Retinal pigment epithelial cell (primary cell): Measurements from ENCODE around the gene ACTL7A.

Source experiments
- DNase-seq: peaks from one replicate; pipeline ENCODE4 v3.0.0-alpha.2; 2010; ENCODE audit warnings: low read depth
- H3K4me3 ChIP-seq: 2 replicates; pipeline ENCODE4 v1.5.1; 2011; ENCODE audit warnings: mild to moderate bottlenecking, low read length, control low read depth, moderate library complexity
- TF ChIP-seq, protein P1 (sequence below): conservative IDR thresholded peaks from 2 replicates; pipeline ENCODE4 v1.5.1; 2011; ENCODE audit warnings: low read depth, low read length, control low read depth, inconsistent platforms

The ACTL7A gene

DNA sequence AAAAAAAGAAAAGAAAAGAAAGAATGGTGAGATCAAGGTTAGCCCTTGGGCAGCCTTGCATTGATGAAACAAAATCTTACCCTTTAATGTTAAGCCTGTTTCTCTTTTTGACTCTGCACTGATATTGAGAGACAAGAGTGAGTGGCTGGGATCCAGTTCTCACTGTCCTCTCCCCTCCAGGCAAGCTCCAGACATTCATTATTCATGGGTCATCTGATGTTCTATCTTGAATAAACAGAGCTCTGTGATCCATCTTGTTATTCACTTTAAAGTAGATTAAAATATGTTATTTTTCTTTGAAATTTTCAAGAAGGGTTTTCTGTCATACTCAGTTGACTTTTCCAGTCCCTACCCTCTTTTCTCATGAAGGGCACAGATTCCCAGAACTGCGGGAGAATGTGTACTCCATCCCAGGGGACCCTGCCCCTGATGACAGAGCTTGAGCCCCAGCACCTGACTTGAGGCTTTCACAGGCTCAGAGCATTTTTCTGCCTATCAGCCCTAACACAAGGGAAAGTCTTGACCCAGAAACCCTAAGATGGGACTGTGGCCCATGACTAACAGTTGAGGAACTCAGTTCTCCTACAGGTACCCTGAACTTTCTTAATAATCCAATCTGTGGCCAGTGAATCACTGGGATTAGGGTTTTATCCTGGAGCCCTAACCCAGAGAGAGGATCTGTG lies 30.4 kb upstream of the ACTL7A start:
- DNase-seq = peak; percentile 83
- TF ChIP-seq, protein P1, sequence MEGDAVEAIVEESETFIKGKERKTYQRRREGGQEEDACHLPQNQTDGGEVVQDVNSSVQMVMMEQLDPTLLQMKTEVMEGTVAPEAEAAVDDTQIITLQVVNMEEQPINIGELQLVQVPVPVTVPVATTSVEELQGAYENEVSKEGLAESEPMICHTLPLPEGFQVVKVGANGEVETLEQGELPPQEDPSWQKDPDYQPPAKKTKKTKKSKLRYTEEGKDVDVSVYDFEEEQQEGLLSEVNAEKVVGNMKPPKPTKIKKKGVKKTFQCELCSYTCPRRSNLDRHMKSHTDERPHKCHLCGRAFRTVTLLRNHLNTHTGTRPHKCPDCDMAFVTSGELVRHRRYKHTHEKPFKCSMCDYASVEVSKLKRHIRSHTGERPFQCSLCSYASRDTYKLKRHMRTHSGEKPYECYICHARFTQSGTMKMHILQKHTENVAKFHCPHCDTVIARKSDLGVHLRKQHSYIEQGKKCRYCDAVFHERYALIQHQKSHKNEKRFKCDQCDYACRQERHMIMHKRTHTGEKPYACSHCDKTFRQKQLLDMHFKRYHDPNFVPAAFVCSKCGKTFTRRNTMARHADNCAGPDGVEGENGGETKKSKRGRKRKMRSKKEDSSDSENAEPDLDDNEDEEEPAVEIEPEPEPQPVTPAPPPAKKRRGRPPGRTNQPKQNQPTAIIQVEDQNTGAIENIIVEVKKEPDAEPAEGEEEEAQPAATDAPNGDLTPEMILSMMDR = no peak
- H3K4me3 ChIP-seq = no peak overlapping the region

DNA sequence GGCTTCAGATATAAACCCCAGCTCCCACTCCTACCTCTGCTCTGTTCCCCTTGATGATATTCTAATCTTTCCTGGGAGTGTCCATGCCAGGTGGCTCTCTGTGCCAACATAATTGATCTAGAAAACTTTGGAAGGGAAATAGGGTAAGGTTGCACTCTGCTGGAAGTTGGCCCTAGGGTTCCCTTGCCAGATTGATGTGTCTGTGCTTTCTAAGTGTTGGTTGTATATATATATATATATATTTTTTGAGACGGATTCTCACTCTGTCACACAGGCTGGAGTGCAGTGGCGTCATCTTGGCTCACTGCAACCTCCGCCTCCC lies 29.9 kb upstream of the ACTL7A start:
- TF ChIP-seq, protein P1 = no peak
- DNase-seq = no peak

DNA sequence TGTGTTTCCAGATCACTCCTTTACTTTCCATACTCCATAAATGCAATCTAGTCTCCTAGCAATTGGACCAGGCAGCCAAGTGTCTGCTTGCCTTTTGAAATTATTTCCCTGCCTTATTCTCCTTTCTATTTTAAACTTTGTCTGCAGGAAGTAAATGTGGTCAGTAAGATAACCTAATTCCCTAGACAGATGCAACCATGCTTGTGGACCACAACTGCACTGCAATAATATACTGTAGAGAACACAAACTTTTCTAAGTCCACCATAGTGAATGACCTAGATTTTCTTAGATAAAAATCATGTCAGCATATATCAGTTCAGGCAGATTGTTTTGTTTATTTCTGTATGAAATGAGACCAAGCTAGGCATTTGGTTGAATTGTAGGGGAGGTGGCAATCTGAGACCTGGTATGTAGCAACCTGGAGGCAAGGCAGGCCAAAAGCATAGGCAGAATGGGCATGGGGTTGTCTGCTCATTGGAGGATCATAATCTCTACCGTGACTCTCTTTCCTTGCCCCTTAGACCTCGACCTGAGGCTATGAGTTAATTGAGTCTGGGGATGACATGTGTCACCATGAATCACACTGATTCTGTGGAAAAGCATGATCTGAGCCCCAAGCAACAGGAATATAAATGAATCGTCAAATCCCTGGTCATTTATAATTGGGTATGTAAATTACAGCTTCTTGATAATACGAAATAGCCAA lies 27.0 kb upstream of the ACTL7A start:
- no peak for DNase-seq
- no peak overlapping the region for H3K4me3 ChIP-seq
- TF ChIP-seq, protein P1 = no peak

More for the DNA sequence above, 29.9 kb upstream of the ACTL7A start:
- no peak overlapping the region for H3K4me3 ChIP-seq

DNA sequence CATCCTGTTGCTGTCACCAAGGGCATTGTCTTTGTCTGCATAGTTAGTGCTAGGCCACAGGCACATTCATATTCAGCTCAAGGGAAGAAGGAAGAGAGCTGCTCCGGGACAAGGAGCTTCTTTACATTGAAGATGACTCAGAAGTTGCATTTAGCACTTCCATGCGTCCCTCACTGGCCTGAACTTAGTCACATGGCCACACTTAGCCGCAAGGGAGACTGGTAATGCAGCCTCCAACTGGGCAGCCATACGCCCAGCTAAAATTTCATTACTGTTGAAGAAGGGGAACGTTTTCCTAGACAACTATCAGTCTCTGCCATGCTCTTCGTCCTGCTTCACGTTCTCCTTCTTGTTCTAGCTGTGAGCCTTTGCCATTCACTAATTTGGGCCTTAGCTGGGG lies 26.2 kb upstream of the ACTL7A start:
- H3K4me3 ChIP-seq = no peak overlapping the region
- no peak for DNase-seq
- TF ChIP-seq, protein P1 = no peak

DNA sequence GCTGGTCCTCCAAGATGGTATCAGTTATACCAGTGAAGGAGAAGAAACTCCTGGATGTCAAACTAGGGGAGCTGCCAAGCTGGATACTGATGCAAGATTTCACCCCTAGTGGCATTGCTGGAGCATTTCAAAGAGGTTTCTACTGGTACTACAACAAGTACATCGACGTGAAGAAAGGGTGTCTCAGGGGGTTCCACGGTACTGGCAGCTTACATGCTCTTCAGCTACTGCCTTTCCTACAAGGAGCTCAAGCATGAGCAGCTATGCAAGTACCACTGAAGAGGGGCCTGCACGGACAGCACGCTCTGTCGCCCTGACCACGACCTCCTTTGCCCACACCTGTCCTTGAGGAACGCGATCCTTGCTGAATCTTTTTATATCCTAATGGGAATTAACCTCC lies 25.7 kb upstream of the ACTL7A start:
- no peak for DNase-seq
- TF ChIP-seq, protein P1 = no peak
- no peak overlapping the region for H3K4me3 ChIP-seq

DNA sequence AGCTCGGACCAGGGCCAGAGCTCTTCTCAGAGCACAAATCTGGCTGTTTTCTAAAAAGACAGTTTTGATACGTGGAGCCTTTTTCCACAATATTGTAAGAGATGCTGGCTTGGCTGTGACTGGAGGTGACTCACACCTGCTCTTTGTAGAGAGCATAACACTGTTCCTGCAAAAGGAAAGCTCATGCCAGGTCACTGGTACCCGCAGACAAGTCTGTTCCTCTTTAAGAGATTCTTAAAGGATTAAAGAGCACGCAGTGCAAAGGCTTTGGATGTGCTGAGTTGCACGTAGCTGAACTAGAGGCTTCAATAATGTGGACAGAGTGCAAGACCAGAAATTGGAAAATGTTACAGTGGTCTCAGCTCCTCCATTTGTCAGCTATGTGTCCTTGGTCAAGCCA lies 25.3 kb upstream of the ACTL7A start:
- TF ChIP-seq, protein P1 = no peak
- DNase-seq = peak; percentile 69
- no peak overlapping the region for H3K4me3 ChIP-seq

DNA sequence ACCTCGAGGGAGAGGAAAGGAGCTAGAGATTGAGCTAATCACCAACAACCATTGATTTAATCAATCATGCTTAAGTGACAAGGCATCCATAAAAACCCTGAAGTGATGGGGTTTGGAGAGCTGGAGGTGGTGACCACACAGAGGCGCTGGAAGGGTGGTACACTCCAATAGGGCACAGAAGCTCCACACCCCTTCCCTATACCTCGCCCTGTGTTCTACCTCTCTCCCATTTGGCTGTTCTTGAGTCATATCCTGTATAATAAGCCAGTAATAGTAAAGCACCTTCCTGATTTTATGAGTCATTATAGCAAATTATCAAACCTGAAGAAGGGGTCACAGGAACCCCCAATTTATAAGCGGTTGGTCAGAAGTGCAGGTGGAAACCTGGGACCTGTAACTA lies 24.5 kb upstream of the ACTL7A start:
- TF ChIP-seq, protein P1 = no peak
- no peak overlapping the region for H3K4me3 ChIP-seq
- DNase-seq = no peak
